GM21367 (cell line): ENCODE data around the gene SRMS.

ENCODE experiments used
- ATAC-seq: cut with Tn5 transposase; IDR thresholded peaks from one replicate; pipeline ENCODE4 v1.9.1; 2021; ENCODE audit not compliant: unreplicated experiment

SRMS gene

GRCh38 chr20:63553933-63554290, 6.4 kb upstream of the SRMS start, which contains the start of gene FNDC11:
FNDC11 (plus strand) TSS chr20:63554159; CDS start chr20:63555664, 1,505 bp downstream.
- peak; percentile 18 for ATAC-seq

GRCh38 chr20:63553251-63553932, 5.8 kb upstream of the SRMS start:
- peak; percentile 29 for ATAC-seq

- ATAC-seq, result peak; percentile 26
Observed at GRCh38 chr20:63552481-63553249, 5.1 kb upstream of the SRMS start.

GRCh38 chr20:63551068-63551467, 3.5 kb upstream of the SRMS start:
- no peak for ATAC-seq

GRCh38 chr20:63549679-63550282, 2.2 kb upstream of the SRMS start:
- ATAC-seq, result no peak

GRCh38 chr20:63549019-63549418, 1.5 kb upstream of the SRMS start:
- ATAC-seq, result no peak

- ATAC-seq, result no peak
Observed at GRCh38 chr20:63548542-63548941, 993 bp upstream of the SRMS start.

GRCh38 chr20:63546956-63547724, 409 bp downstream of the SRMS start:
- no peak for ATAC-seq

- ATAC-seq, result no peak
Observed at GRCh38 chr20:63546256-63546955, 1.1 kb downstream of the SRMS start.

- no peak for ATAC-seq
Observed at GRCh38 chr20:63545814-63546213, 1.7 kb downstream of the SRMS start.

GRCh38 chr20:63544958-63545516, 2.5 kb downstream of the SRMS start:
- no peak for ATAC-seq

- no peak for ATAC-seq
Observed at GRCh38 chr20:63544241-63544957, 3.1 kb downstream of the SRMS start.

- no peak for ATAC-seq
Observed at GRCh38 chr20:63543733-63544132, 3.8 kb downstream of the SRMS start.

GRCh38 chr20:63543131-63543530, 4.4 kb downstream of the SRMS start:
- no peak for ATAC-seq

GRCh38 chr20:63542696-63543095, 4.9 kb downstream of the SRMS start:
- no peak for ATAC-seq

- ATAC-seq, result no peak
Observed at GRCh38 chr20:63542031-63542559, 5.5 kb downstream of the SRMS start.

- ATAC-seq, result no peak
Observed at GRCh38 chr20:63541371-63541770, 6.2 kb downstream of the SRMS start.

- ATAC-seq, result no peak
Observed at GRCh38 chr20:63540417-63541186, 6.9 kb downstream of the SRMS start.
